Esophagus squamous epithelium (tissue), 4 donors: Measurements from ENCODE around the gene TMF1.

Source experiments
- CTCF ChIP-seq, 6 experiments: fragments of 450-650 bp in 4 of 6; fragments of 200-600 bp in 2 of 6; sonication (generic) in 2 of 6; IDR thresholded peaks; one replicate each; pipeline ENCODE4 v1.5.1; 2016 to 2019; ENCODE audit warnings: antibody characterized with exemption in 6 of 6, mild to moderate bottlenecking in 4 of 6, moderate library complexity in 4 of 6
- POLR2A ChIP-seq, 4 donors: fragments of 450-650 bp; IDR thresholded peaks; one replicate each; pipeline ENCODE4 v1.6.1; 2017; ENCODE audit warnings: antibody characterized with exemption in 4 of 4, mild to moderate bottlenecking in 4 of 4, moderate library complexity in 3 of 4

GRCh38 chr3:69088063-69088462, 35.9 kb upstream of the TMF1 start:
- TF ChIP-seq POLR2A (IDR thresholded peaks at IDR 0.05) (no peak), CTCF (IDR thresholded peaks at IDR 0.05) (peak in 1 of 6 experiments; percentile 20)
